Aorta (tissue), 5 donors: Measurements from ENCODE around the gene MICAL1. TPM values are rescaled to one million over a fixed set of nuclear protein-coding genes. Genes with fewer than 3 reads are reported as not detected.

Experiments
- ATAC-seq: fragments of 200-7000 bp; cut with Tn5 transposase; one replicate; pipeline ENCODE4 v1.9.1; 2022; ENCODE audit warnings: moderate library complexity; ENCODE audit not compliant: low FRiP score
- DNase-seq, 2 donors: peaks; one replicate each; pipeline ENCODE4 v3.0.0-alpha.2; 2020
- H3K27ac ChIP-seq, 2 donors: one replicate each; pipeline ENCODE4 v1.5.1; 2013; ENCODE audit warnings: low read length in 2 of 2, mild to moderate bottlenecking in 2 of 2, moderate library complexity in 2 of 2, control low read depth in 1 of 2, inconsistent platforms in 1 of 2, low read depth in 1 of 2
- H3K27me3 ChIP-seq, 2 donors: one replicate each; pipeline ENCODE4 v1.6.1; 2013; ENCODE audit warnings: control low read depth in 1 of 2, low read length in 1 of 2, mild to moderate bottlenecking in 1 of 2, moderate library complexity in 1 of 2; ENCODE audit not compliant: insufficient read depth in 2 of 2, control insufficient read depth in 1 of 2
- H3K36me3 ChIP-seq, 2 donors: one replicate each; pipeline ENCODE4 v1.6.1; 2013; ENCODE audit warnings: control low read depth in 1 of 2, low read length in 1 of 2, mild to moderate bottlenecking in 1 of 2; ENCODE audit not compliant: insufficient read depth in 2 of 2, control insufficient read depth in 1 of 2
- H3K4me1 ChIP-seq, 2 donors: one replicate each; pipeline ENCODE4 v1.6.1; 2013; ENCODE audit warnings: low read length in 2 of 2, control low read depth in 1 of 2, mild to moderate bottlenecking in 1 of 2, moderate library complexity in 1 of 2; ENCODE audit not compliant: insufficient read depth in 2 of 2, control insufficient read depth in 1 of 2
- H3K4me3 ChIP-seq, 2 donors: one replicate each; pipeline ENCODE4 v1.5.1; 2013; ENCODE audit warnings: low read length in 2 of 2, control low read depth in 1 of 2, mild to moderate bottlenecking in 1 of 2
- H3K9me3 ChIP-seq: one replicate; pipeline ENCODE4 v1.6.1; 2013; ENCODE audit warnings: mild to moderate bottlenecking, low read length; ENCODE audit not compliant: control insufficient read depth
- whole genome bisulfite sequencing, 2 donors: extraction: QIAGEN DNeasy Blood & Tissue Kit; methylation state at CpG; one replicate each; pipeline ENCODE4 v1.1.7; 2013; 5-methylcytosine and 5-hydroxymethylcytosine counted together
- intact Hi-C, 2 donors: fragments of 100-400 bp; cut with DNase I; formaldehyde crosslinking; loops; one replicate each; pipeline versions ENCODE4 v1.14.2 to v1.15.0; 2022
- polyA plus RNA-seq, 2 donors: library from polyadenylated mRNA; stranded (reverse); fragments of 200-250 nt; gene quantifications; one replicate each; pipeline ENCODE4 v1.2.3, GENCODE V29; 2013
- total RNA-seq, 2 donors: library from RNA; stranded (reverse); fragmentation: NEBNext Ultra II Directional; extraction: Animal tissue kit (Norgen Biotek cat#: 25700); gene quantifications; one replicate each; pipeline ENCODE4 v1.2.1, GENCODE V29; 2021
- donor health status: healthy with polysubstance abuse.
- donor health status: Bipolar disorder and iron deficiency.
- donor health status: DM: no; HTN: no; CAD: no.
- donor health status: DM: no; HTN: no; CAD: no.
- donor health status: DM: yes; HTN: yes; CAD: no.

MICAL1 gene
- total and polyA plus RNA-seq, 4 donors: 32.4 to 199 (median 54.8) TPM

DNA sequence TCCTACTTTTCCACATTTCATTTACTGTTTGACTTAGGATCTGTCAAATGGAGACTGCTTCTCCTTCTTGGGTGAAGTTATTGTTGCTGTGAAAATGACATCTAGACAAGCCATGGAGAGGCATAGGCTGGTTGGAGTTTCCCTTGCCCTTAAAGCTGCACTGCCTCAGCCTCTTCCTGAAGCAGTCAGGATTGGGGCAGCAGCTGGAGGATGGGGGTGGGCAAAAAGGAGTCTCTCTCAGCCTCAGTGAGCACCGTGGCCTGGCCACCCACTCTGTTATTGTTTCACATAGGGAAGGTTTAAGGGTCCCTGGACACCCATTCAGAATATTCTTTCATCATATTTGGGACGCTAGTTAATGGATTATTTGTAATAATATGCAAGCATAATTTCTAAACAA, 35.1 kb upstream of the MICAL1 start:
- ATAC-seq (no peak), DNase-seq (no peak)
- Histone ChIP-seq H3K27me3 (no peaks in the 10 kb centered on the region), H3K9me3 (no peaks in the 10 kb centered on the region), H3K27ac (no peak overlapping the region), H3K36me3 (no peaks in the 10 kb centered on the region), H3K4me1 (no peaks in the 10 kb centered on the region), H3K4me3 (no peak overlapping the region)
- intact Hi-C loops: no loop called here
- 61 to 68% methylated on average over 2 of the region's 2 CpGs for WGBS, 2 donors

GRCh38 chr6:109488001-109488400, 32.4 kb upstream of the MICAL1 start:
- Histone ChIP-seq H3K4me3 (no peak overlapping the region), H3K27me3 (no peaks in the 10 kb centered on the region), H3K36me3 (no peaks in the 10 kb centered on the region), H3K27ac (no peak overlapping the region), H3K4me1 (no peaks in the 10 kb centered on the region), H3K9me3 (no peaks in the 10 kb centered on the region)
- intact Hi-C loops: no loop called here
- no peak for ATAC-seq
- no peak for DNase-seq

DNA sequence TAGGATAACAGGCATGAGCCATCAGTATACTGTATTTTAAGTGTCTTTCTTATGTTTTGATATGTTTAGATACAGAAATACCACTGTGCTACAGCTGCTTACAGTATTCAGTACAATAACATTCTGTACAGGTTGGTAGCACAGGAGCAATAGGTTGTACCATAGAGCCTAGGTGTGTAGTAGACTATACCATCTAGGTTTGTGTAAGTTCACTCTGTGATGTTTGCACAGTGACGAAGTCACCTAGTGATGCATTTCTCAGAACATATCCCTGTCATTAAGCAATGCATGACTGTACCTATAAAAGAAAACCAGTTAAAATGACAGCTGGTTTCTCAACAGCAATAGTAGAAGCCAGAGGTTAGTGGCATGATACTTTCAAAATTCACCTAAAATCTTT, 30.5 kb upstream of the MICAL1 start:
- Histone ChIP-seq H3K27me3 (no peaks in the 10 kb centered on the region), H3K27ac (no peak overlapping the region), H3K4me1 (peaks cover 0 to 6% of the 10 kb centered on the region in 2 donors), H3K4me3 (no peak overlapping the region), H3K9me3 (no peaks in the 10 kb centered on the region), H3K36me3 (peaks cover 0 to 1% of the 10 kb centered on the region in 2 donors)
- DNase-seq (no peak), ATAC-seq (no peak)
- intact Hi-C loops: no loop called here
- 83 to 88% methylated on average over 1 of the region's 1 CpG for WGBS, 2 donors

GRCh38 chr6:109485266-109485935, 29.8 kb upstream of the MICAL1 start:
- peaks cover 6 to 7% of the 10 kb centered on the region in 2 donors for H3K4me1 ChIP-seq
- no peak for ATAC-seq
- intact Hi-C loops: no loop called here

GRCh38 chr6:109484122-109484521, 28.6 kb upstream of the MICAL1 start:
- Histone ChIP-seq H3K27me3 (no peaks in the 10 kb centered on the region), H3K4me1 (peaks cover 7 to 13% of the 10 kb centered on the region in 2 donors), H3K27ac (no peak overlapping the region), H3K36me3 (peaks cover 0 to 1% of the 10 kb centered on the region in 2 donors), H3K9me3 (no peaks in the 10 kb centered on the region), H3K4me3 (no peak overlapping the region)
- ATAC-seq (no peak), DNase-seq (no peak)
- 12 to 20% methylated on average over 3 of the region's 3 CpGs for WGBS, 2 donors
- intact Hi-C loops: no loop called here

More at GRCh38 chr6:109485266-109485935, 29.8 kb upstream of the MICAL1 start:
- Histone ChIP-seq H3K36me3 (peaks cover 0 to 1% of the 10 kb centered on the region in 2 donors), H3K27ac (no peak overlapping the region), H3K4me3 (no peak overlapping the region), H3K9me3 (no peaks in the 10 kb centered on the region), H3K27me3 (no peaks in the 10 kb centered on the region)
- whole genome bisulfite sequencing, 2 donors: 59 to 72% methylated on average over 3 of the region's 3 CpGs
- no peak for DNase-seq

GRCh38 chr6:109483735-109484057, 28.1 kb upstream of the MICAL1 start:
- Histone ChIP-seq H3K4me1 (peaks cover 7 to 14% of the 10 kb centered on the region in 2 donors), H3K27ac (peak overlapping the region in 1 of 2 donors; percentile 2), H3K27me3 (no peaks in the 10 kb centered on the region), H3K4me3 (peak overlapping the region; percentile 8 to 66), H3K36me3 (peaks cover 0 to 1% of the 10 kb centered on the region in 2 donors), H3K9me3 (no peaks in the 10 kb centered on the region)
- intact Hi-C loops: loop anchor here in 1 of 2 donors (1.0 to 2.0 kb wide), 2 partner anchors 27 to 43 kb away; partner anchors contain the start of genes PPIL6 and SMPD2
- no peak for ATAC-seq
- DNase-seq: no peak
- 1% methylated on average over 6 of the region's 6 CpGs for WGBS, 2 donors

DNA sequence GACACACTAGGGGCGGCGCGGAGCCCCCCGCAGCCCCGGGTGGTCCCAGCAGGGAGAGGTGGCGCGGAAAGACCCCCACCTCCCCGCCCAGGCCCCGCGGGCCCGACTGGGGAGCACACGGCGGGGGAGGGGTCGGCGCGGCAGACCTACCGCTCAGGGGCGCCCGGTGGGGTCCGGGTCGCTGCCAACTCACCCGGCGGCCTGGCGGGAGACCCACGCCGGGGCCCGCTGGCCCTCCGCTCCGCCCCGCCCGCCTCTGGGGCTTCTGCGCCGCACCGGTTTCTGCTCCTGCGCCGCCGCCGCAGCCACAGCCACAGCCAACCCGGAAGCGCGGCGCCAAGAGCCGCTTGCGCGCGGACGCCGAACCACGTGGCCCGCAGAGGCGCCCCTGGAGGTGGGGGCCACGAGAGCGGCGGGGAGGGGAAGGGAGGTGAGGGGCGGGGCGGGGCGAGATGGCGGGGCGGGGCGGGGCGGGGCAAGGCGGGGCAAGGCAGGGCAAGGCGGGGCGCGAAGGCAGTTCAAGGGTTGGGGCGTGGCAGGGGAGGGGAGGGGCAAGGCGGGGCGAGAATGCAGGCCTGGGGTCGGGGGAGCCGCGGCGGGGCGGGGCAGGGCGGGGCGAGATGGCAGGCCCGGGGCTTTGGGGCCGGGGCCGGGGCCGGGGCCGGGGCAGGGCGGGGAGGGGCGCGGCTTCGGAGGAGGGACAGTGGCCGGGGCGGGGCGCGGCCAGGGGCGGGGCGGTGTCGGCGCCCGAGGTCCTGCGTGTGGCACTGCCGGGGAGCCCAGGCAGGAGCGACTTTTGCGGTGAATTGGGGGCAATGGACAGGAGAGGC, 27.5 kb upstream of the MICAL1 start, which contains the start of gene ZBTB24:
Gene ZBTB24, minus strand, starts transcription at position 315 of the 830 bp plus-strand sequence. CDS start 1,193 bp downstream, outside the sequence.
- DNase-seq (peak; percentile 95), ATAC-seq (peak; percentile 97)
- peaks cover 7 to 14% of the 10 kb centered on the region in 2 donors for H3K4me1 ChIP-seq
- intact Hi-C loops: loop anchor here in 1 of 2 donors (1.0 to 2.0 kb wide), 2 partner anchors 26 to 43 kb away; partner anchors contain the start of genes PPIL6 and SMPD2
- peak within 1 kb of the TSS; percentile 91 to 95 for H3K4me3 ChIP-seq
- no peaks in the 10 kb centered on the region for H3K9me3 ChIP-seq
- no peaks in the 10 kb centered on the region for H3K27me3 ChIP-seq
- peak within 1 kb of the TSS in 1 of 2 donors; percentile 2 for H3K27ac ChIP-seq
- WGBS, 2 donors: 1 to 2% methylated on average over 36 to 97 of the region's 97 CpGs
- H3K36me3 ChIP-seq: peaks cover 0 to 1% of the 10 kb centered on the region in 2 donors

- no peak overlapping the region for H3K27ac ChIP-seq
- H3K27me3 ChIP-seq: no peaks in the 10 kb centered on the region
- 96% methylated on average over 7 of the region's 7 CpGs for WGBS, 2 donors
- H3K9me3 ChIP-seq: no peaks in the 10 kb centered on the region
- ATAC-seq (no peak), DNase-seq (no peak)
- H3K36me3 ChIP-seq: peaks cover 0 to 3% of the 10 kb centered on the region in 2 donors
- intact Hi-C loops: no loop called here
- H3K4me3 ChIP-seq: no peak overlapping the region
- H3K4me1 ChIP-seq: peaks cover 7 to 18% of the 10 kb centered on the region in 2 donors
Measured at GRCh38 chr6:109480993-109481480, 25.5 kb upstream of the MICAL1 start.
